Nasal cavity respiratory epithelium epithelial cell of viscerocranial mucosa (primary cell): ENCODE measurements around the gene SRCAP. TPM values are rescaled to one million over a fixed set of nuclear protein-coding genes. Genes with fewer than 3 reads are reported as not detected.

Experiments used
- total RNA-seq: library from RNA; depleted of rRNA; stranded (reverse); fragments of >200 nt; gene quantifications from 2 replicates; pipeline ENCODE4 v1.2.3, GENCODE V29; 2014

SRCAP gene
- total RNA-seq, result 15.4 and 49.9 TPM in 2 replicates

GRCh38 chr16:30698816-30699614 is at the start of gene SRCAP:
TSS of gene SRCAP (plus strand) at chr16:30699171. CDS start at chr16:30700825, 1,654 bp downstream.

GRCh38 chr16:30650369-30651123 is 48.4 kb upstream of the SRCAP start, which contains the start of gene PRR14:
TSS of gene PRR14 (plus strand) at chr16:30650960. CDS start at chr16:30651646, 686 bp downstream.

GRCh38 chr16:30657866-30658730 is 40.9 kb upstream of the SRCAP start, which contains the start of gene FBRS:
TSS of gene FBRS (plus strand) at chr16:30658431. CDS start at chr16:30659519, 1,088 bp downstream.

GRCh38 chr16:30747799-30748633 is 49.0 kb downstream of the SRCAP start, which contains the start of gene PHKG2:
TSS of gene PHKG2 (plus strand) at chr16:30748425. CDS start at chr16:30748821, 396 bp downstream.

GRCh38 chr16:30761928-30762902 is 63.2 kb downstream of the SRCAP start, which contains the start of the genes CFAP119 and RNF40:
TSS of gene CFAP119 (minus strand) at chr16:30762062. CDS start at chr16:30761748, 314 bp downstream.
TSS of gene RNF40 (plus strand) at chr16:30762322. CDS start at chr16:30762546, 224 bp downstream.

GRCh38 chr16:30786936-30787612 is 88.1 kb downstream of the SRCAP start, which contains the start of gene ZNF629:
TSS of gene ZNF629 (minus strand) at chr16:30787205. CDS start at chr16:30784482, 2,723 bp downstream.

Other genes with a start within 250 kb of the SRCAP start
- under 0.01 TPM in 1 of 2 replicates, not detected in the other for gene ITGAL, start 226.4 kb upstream of the SRCAP start, total RNA-seq
- gene ZNF768, start 172.6 kb upstream of the SRCAP start, total RNA-seq, result 31.5 and 34.2 TPM in 2 replicates
- 5.7 and 6.8 TPM in 2 replicates for gene ZNF747, start 164.3 kb upstream of the SRCAP start, total RNA-seq
- 3.4 and 4.3 TPM in 2 replicates for gene ZNF764, start 140.8 kb upstream of the SRCAP start, total RNA-seq
- gene ZNF688, start 127.5 kb upstream of the SRCAP start, total RNA-seq, result 4.8 and 5.5 TPM in 2 replicates
- gene ZNF785, start 113.5 kb upstream of the SRCAP start, total RNA-seq, result 4.1 and 8.2 TPM in 2 replicates
- gene ZNF689, start 88.8 kb upstream of the SRCAP start, total RNA-seq, result 3.1 and 4.7 TPM in 2 replicates
- 7.9 and 10.5 TPM in 2 replicates for gene PRR14, start 48.2 kb upstream of the SRCAP start, total RNA-seq
- 14.7 and 20.6 TPM in 2 replicates for gene FBRS, start 40.7 kb upstream of the SRCAP start, total RNA-seq
- gene PHKG2, start 49.3 kb downstream of the SRCAP start, total RNA-seq, result 12.0 and 15.7 TPM in 2 replicates
- gene CFAP119, start 62.9 kb downstream of the SRCAP start, total RNA-seq, result 0.28 and 0.68 TPM in 2 replicates
- gene RNF40, start 63.2 kb downstream of the SRCAP start, total RNA-seq, result 51.6 and 73.9 TPM in 2 replicates
- 6.2 and 12.6 TPM in 2 replicates for gene ZNF629, start 88.0 kb downstream of the SRCAP start, total RNA-seq
- gene BCL7C, start 194.9 kb downstream of the SRCAP start, total RNA-seq, result 25.1 and 28.7 TPM in 2 replicates
- gene CTF1, start 197.4 kb downstream of the SRCAP start, total RNA-seq, result 0.68 and 1.2 TPM in 2 replicates
- 17.4 and 21.7 TPM in 2 replicates for gene FBXL19, start 224.4 kb downstream of the SRCAP start, total RNA-seq
- gene ORAI3, start 249.9 kb downstream of the SRCAP start, total RNA-seq, result 14.0 and 33.7 TPM in 2 replicates